Eye (tissue), 1 donor: Measurements from ENCODE around the gene HARBI1.
A peak's percentile ranks its signal among the peaks of the same experiment; 100 is the strongest.

ENCODE experiments used
- DNase-seq: peaks from one replicate; pipeline ENCODE4 v3.0.0-alpha.2; 2015

HARBI1 gene

GRCh38 chr11:46617134-46617971, at the start of gene HARBI1, which contains the start of gene ATG13:
Gene HARBI1, minus strand, starts transcription at chr11:46617227. Its CDS starts 990 bp downstream, at chr11:46616237.
Gene ATG13, plus strand, starts transcription at chr11:46617553. Its CDS starts 26,739 bp downstream, at chr11:46644292.
- peak; percentile 97 for DNase-seq

GRCh38 chr11:46666516-46666915, 49.5 kb upstream of the HARBI1 start:
- DNase-seq, result no peak

GRCh38 chr11:46665356-46665755, 48.3 kb upstream of the HARBI1 start:
- DNase-seq, result no peak

GRCh38 chr11:46664612-46665011, 47.6 kb upstream of the HARBI1 start:
- DNase-seq, result no peak

GRCh38 chr11:46663277-46663940, 46.4 kb upstream of the HARBI1 start:
- DNase-seq, result no peak

- DNase-seq, result no peak
Observed at GRCh38 chr11:46662366-46662765, 45.3 kb upstream of the HARBI1 start.

- no peak for DNase-seq
Observed at GRCh38 chr11:46661836-46662235, 44.8 kb upstream of the HARBI1 start.

- no peak for DNase-seq
Observed at GRCh38 chr11:46659908-46660307, 42.9 kb upstream of the HARBI1 start.

GRCh38 chr11:46658259-46658658, 41.2 kb upstream of the HARBI1 start:
- no peak for DNase-seq

- DNase-seq, result no peak
Observed at GRCh38 chr11:46657186-46657585, 40.2 kb upstream of the HARBI1 start.

GRCh38 chr11:46655631-46656030, 38.6 kb upstream of the HARBI1 start:
- DNase-seq, result no peak

GRCh38 chr11:46649180-46649738, 32.2 kb upstream of the HARBI1 start:
- DNase-seq, result peak; percentile 62

GRCh38 chr11:46643986-46644385, 27.0 kb upstream of the HARBI1 start:
- no peak for DNase-seq

GRCh38 chr11:46643531-46643930, 26.5 kb upstream of the HARBI1 start:
- no peak for DNase-seq

GRCh38 chr11:46642627-46643335, 25.8 kb upstream of the HARBI1 start:
- DNase-seq, result no peak

- DNase-seq, result no peak
Observed at GRCh38 chr11:46641639-46642038, 24.6 kb upstream of the HARBI1 start.

GRCh38 chr11:46640036-46640788, 23.2 kb upstream of the HARBI1 start:
- DNase-seq, result no peak

GRCh38 chr11:46639197-46639839, 22.3 kb upstream of the HARBI1 start:
- DNase-seq, result no peak

- no peak for DNase-seq
Observed at GRCh38 chr11:46637546-46637945, 20.5 kb upstream of the HARBI1 start.

GRCh38 chr11:46635557-46636139, 18.6 kb upstream of the HARBI1 start:
- no peak for DNase-seq
